Measurements from ENCODE around the gene CCDC50. TPM values are rescaled to one million over a fixed set of nuclear protein-coding genes. Genes with fewer than 3 reads are reported as not detected.

Gene CCDC50
- total and polyA plus RNA-seq, 8 donors = 17.6 to 226 (median 67.9) TPM

GRCh38 chr3:191440532-191440931, 111.3 kb downstream of the CCDC50 start:
- intact Hi-C loops (cut with DNase I; ENCODE audit: low total_unique reads) = no loop called here
- 70 to 89% (median 85%) methylated on average over 4 of the region's 4 CpGs for WGBS, 5 donors
- no peaks in the 10 kb centered on the region for H3K36me3 ChIP-seq

GRCh38 chr3:191441687-191442086, 112.5 kb downstream of the CCDC50 start:
- Histone ChIP-seq H3K4me3 (no peak overlapping the region), H3K4me1 (no peaks in the 10 kb centered on the region), H3K9me3 (peaks cover 0 to 4% (median 0%) of the 10 kb centered on the region in 4 donors), H3K27me3 (no peaks in the 10 kb centered on the region), H3K27ac (no peak overlapping the region), H3K36me3 (no peaks in the 10 kb centered on the region)
- no peak for DNase-seq
- intact Hi-C loops (cut with DNase I; ENCODE audit: low total_unique reads) = no loop called here
- 41 to 76% (median 61%) methylated on average over 2 of the region's 2 CpGs for WGBS, 5 donors
- TF ChIP-seq EP300 (IDR thresholded peaks at IDR 0.05) (no peak), POLR2AphosphoS5 (IDR thresholded peaks at IDR 0.05) (no peak), POLR2A (IDR thresholded peaks at IDR 0.05) (no peak)
- TF ChIP-seq, protein P1, sequence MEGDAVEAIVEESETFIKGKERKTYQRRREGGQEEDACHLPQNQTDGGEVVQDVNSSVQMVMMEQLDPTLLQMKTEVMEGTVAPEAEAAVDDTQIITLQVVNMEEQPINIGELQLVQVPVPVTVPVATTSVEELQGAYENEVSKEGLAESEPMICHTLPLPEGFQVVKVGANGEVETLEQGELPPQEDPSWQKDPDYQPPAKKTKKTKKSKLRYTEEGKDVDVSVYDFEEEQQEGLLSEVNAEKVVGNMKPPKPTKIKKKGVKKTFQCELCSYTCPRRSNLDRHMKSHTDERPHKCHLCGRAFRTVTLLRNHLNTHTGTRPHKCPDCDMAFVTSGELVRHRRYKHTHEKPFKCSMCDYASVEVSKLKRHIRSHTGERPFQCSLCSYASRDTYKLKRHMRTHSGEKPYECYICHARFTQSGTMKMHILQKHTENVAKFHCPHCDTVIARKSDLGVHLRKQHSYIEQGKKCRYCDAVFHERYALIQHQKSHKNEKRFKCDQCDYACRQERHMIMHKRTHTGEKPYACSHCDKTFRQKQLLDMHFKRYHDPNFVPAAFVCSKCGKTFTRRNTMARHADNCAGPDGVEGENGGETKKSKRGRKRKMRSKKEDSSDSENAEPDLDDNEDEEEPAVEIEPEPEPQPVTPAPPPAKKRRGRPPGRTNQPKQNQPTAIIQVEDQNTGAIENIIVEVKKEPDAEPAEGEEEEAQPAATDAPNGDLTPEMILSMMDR (IDR thresholded peaks at IDR 0.05) = no peak

More at GRCh38 chr3:191440532-191440931, 111.3 kb downstream of the CCDC50 start:
- H3K4me3 ChIP-seq = no peak overlapping the region
- H3K27ac ChIP-seq = no peak overlapping the region
- no peaks in the 10 kb centered on the region for H3K4me1 ChIP-seq
- H3K27me3 ChIP-seq = no peaks in the 10 kb centered on the region
- no peak for DNase-seq
- peaks cover 0 to 4% (median 0%) of the 10 kb centered on the region in 4 donors for H3K9me3 ChIP-seq
- TF ChIP-seq POLR2AphosphoS5 (IDR thresholded peaks at IDR 0.05) (no peak), EP300 (IDR thresholded peaks at IDR 0.05) (no peak), POLR2A (IDR thresholded peaks at IDR 0.05) (no peak)
- TF ChIP-seq, protein P1 (IDR thresholded peaks at IDR 0.05) = no peak

DNA sequence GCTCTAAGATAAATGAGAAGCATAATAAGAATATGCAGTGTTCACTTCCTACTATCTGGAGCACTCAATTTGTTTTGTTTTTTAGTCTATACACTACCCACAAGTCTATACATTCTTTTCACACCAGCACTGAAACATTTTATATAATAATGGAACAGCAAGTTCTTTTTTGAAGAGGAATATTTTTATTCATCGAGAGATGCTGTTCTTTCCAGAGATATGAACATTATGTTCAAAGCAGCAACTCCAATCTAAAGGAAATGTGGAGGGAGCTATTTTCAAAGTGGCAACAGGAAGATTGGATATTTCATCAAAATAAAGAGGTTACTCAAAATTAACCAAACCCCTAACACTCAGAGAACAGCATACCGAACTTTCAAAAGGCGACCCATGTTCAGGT, 115.4 kb downstream of the CCDC50 start:
- Histone ChIP-seq H3K9me3 (peaks cover 0 to 4% (median 0%) of the 10 kb centered on the region in 4 donors), H3K36me3 (no peaks in the 10 kb centered on the region), H3K27me3 (no peaks in the 10 kb centered on the region), H3K27ac (no peak overlapping the region), H3K4me3 (no peak overlapping the region), H3K4me1 (no peaks in the 10 kb centered on the region)
- TF ChIP-seq, protein P1 (IDR thresholded peaks at IDR 0.05) = no peak
- TF ChIP-seq POLR2A (IDR thresholded peaks at IDR 0.05) (no peak), POLR2AphosphoS5 (IDR thresholded peaks at IDR 0.05) (no peak), EP300 (IDR thresholded peaks at IDR 0.05) (no peak)
- DNase-seq = no peak
- intact Hi-C loops (cut with DNase I; ENCODE audit: low total_unique reads) = no loop called here
- WGBS, 5 donors = 88 to 93% (median 91%) methylated on average over 3 of the region's 3 CpGs

Other genes starting within 250 kb of the CCDC50 start
- under 1 TPM in 1 of 5 donors, not detected in 4; 0.18 TPM for gene OSTN, start 130.2 kb upstream of the CCDC50 start, total RNA-seq
- under 1 TPM in 1 of 3 donors, not detected in 2; 0.03 TPM for gene OSTN, start 130.2 kb upstream of the CCDC50 start, polyA plus RNA-seq
- gene UTS2B, start 1.1 kb downstream of the CCDC50 start, total RNA-seq = not detected
- under 1 TPM in 2 of 3 donors, not detected in 1; 0.20 to 0.46 TPM for gene UTS2B, start 1.1 kb downstream of the CCDC50 start, polyA plus RNA-seq
- gene PYDC2, start 131.8 kb downstream of the CCDC50 start, total RNA-seq = not detected
- not detected for gene PYDC2, start 131.8 kb downstream of the CCDC50 start, polyA plus RNA-seq

Data from stomach (tissue), 9 donors.